Subcutaneous adipose tissue (tissue), 4 donors: ENCODE measurements around the gene PCBP3. TPM values are rescaled to one million over a fixed set of nuclear protein-coding genes. Genes with fewer than 3 reads are reported as not detected.

ENCODE experiments used
- CTCF ChIP-seq: fragments of 450-650 bp; IDR thresholded peaks from one replicate; pipeline ENCODE4 v1.5.1; 2016; ENCODE audit warnings: low read depth, mild to moderate bottlenecking, control low read depth, antibody characterized with exemption, moderate library complexity
- total RNA-seq, 4 donors: library from RNA; depleted of rRNA; stranded (reverse); fragments of >200 nt; gene quantifications; one replicate each; pipeline ENCODE4 v1.1.0, GENCODE V29; 2016

Gene PCBP3
- total RNA-seq, 4 donors from 2014 or later: 3.4 to 11.0 (median 5.7) TPM

- no peak for TF ChIP-seq CTCF
Measured at GRCh38 chr21:45828580-45829570, 185.3 kb downstream of the PCBP3 start.

GRCh38 chr21:45829668-45830067 lies 186.1 kb downstream of the PCBP3 start:
- TF ChIP-seq CTCF: no peak

- no peak for TF ChIP-seq CTCF
Measured at GRCh38 chr21:45830221-45830640, 186.7 kb downstream of the PCBP3 start.

GRCh38 chr21:45830720-45831366 lies 187.3 kb downstream of the PCBP3 start:
- no peak for TF ChIP-seq CTCF

- no peak for TF ChIP-seq CTCF
Measured at GRCh38 chr21:45831991-45832740, 188.6 kb downstream of the PCBP3 start.

GRCh38 chr21:45833414-45833813 lies 189.9 kb downstream of the PCBP3 start:
- TF ChIP-seq CTCF: no peak
